Keratinocyte (primary cell): Measurements from ENCODE around the gene ABHD15. TPM values are rescaled to one million over a fixed set of nuclear protein-coding genes. Genes with fewer than 3 reads are reported as not detected.

Experiments
- DNase-seq: peaks from one replicate; pipeline ENCODE4 v3.0.0-alpha.2; 2011; ENCODE audit warnings: low read depth, missing footprints, low spot score
- FAIRE-seq: peaks from 2 replicates; lab custom pipeline; 2011; peaks lifted over from hg19 to GRCh38; lab: Jason Lieb, UNC
- H2AFZ ChIP-seq: 2 replicates; pipeline ENCODE4 v1.6.0; 2012; ENCODE audit warnings: low read length, control low read depth, inconsistent platforms; ENCODE audit not compliant: control insufficient read depth
- H3K27ac ChIP-seq: 2 replicates; pipeline ENCODE4 v1.5.1; 2011; ENCODE audit warnings: low read length; ENCODE audit not compliant: control insufficient read depth, insufficient read depth
- H3K27me3 ChIP-seq: 3 replicates; pipeline ENCODE4 v1.6.0; 2011; ENCODE audit warnings: low read length; ENCODE audit not compliant: control insufficient read depth, insufficient read depth; ENCODE audit errors: extremely low read depth
- H3K36me3 ChIP-seq, 2 experiments: 2 replicates in 1 of 2; 3 replicates in 1 of 2; pipeline ENCODE4 v1.5.1; 2011; ENCODE audit warnings: low read length in 2 of 2, mild to moderate bottlenecking in 1 of 2; ENCODE audit not compliant: control insufficient read depth in 2 of 2, insufficient read depth in 2 of 2; ENCODE audit errors: extremely low read depth in 1 of 2
- H3K4me1 ChIP-seq: 3 replicates; pipeline ENCODE4 v1.5.1; 2011; ENCODE audit warnings: low read length; ENCODE audit not compliant: control insufficient read depth, insufficient read depth; ENCODE audit errors: extremely low read depth
- H3K4me2 ChIP-seq: 3 replicates; pipeline ENCODE4 v1.6.0; 2011; ENCODE audit warnings: low read depth, low read length; ENCODE audit not compliant: control insufficient read depth, insufficient read depth; ENCODE audit errors: extremely low read depth
- H3K4me3 ChIP-seq, 3 experiments: fragments of 200-600 bp in 1 of 3; sonication (generic) in 1 of 3; 2 replicates in 2 of 3; 3 replicates in 1 of 3; pipeline ENCODE4 v1.5.1; 2011 to 2016; ENCODE audit warnings: low read length in 3 of 3, mild to moderate bottlenecking in 3 of 3, control low read depth in 2 of 3, inconsistent platforms in 1 of 3, low read depth in 1 of 3, mixed read lengths in 1 of 3, mixed run types in 1 of 3, moderate library complexity in 1 of 3; ENCODE audit not compliant: control insufficient read depth in 2 of 3, insufficient read depth in 2 of 3; ENCODE audit errors: extremely low read depth in 1 of 3
- H3K79me2 ChIP-seq: 2 replicates; pipeline ENCODE4 v1.6.0; 2012; ENCODE audit warnings: low read length; ENCODE audit not compliant: control insufficient read depth, insufficient read depth
- H3K9ac ChIP-seq: 3 replicates; pipeline ENCODE4 v1.6.0; 2011; ENCODE audit warnings: low read length; ENCODE audit not compliant: control insufficient read depth, insufficient read depth; ENCODE audit errors: extremely low read depth
- H3K9me1 ChIP-seq: 3 replicates; pipeline ENCODE4 v1.6.0; 2011; ENCODE audit warnings: low read length; ENCODE audit not compliant: control insufficient read depth, insufficient read depth; ENCODE audit errors: extremely low read depth
- H3K9me3 ChIP-seq: 2 replicates; pipeline ENCODE4 v1.5.1; 2012; ENCODE audit warnings: low read depth, low read length; ENCODE audit not compliant: control insufficient read depth
- H4K20me1 ChIP-seq: 3 replicates; pipeline ENCODE4 v1.6.0; 2011; ENCODE audit warnings: low read length; ENCODE audit not compliant: control insufficient read depth, insufficient read depth; ENCODE audit errors: extremely low read depth
- CTCF ChIP-seq, 3 experiments: IDR thresholded peaks in 1 of 3; conservative IDR thresholded peaks in 1 of 3; optimal IDR thresholded peaks in 1 of 3; 2 replicates in 2 of 3; 3 replicates in 1 of 3; pipeline versions ENCODE3 to v1.5.1; 2011; ENCODE audit warnings: low read length in 3 of 3, mild to moderate bottlenecking in 3 of 3, moderate library complexity in 2 of 3, control low read depth in 1 of 3, inconsistent platforms in 1 of 3; ENCODE audit not compliant: insufficient read depth in 2 of 3; ENCODE audit errors: extremely low read depth in 1 of 3
- EZH2 ChIP-seq: IDR thresholded peaks from one replicate; pipeline ENCODE4 v1.6.1; 2012; ENCODE audit warnings: inconsistent platforms, mild to moderate bottlenecking, low read length, moderate library complexity
- dilution Hi-C: fragments of 300-500 bp; cut with MboI; formaldehyde crosslinking; loops from one replicate; pipeline ENCODE4 v1.7.0; 2020; ENCODE audit warnings: low sequenced_read_pairs; ENCODE audit not compliant: extremely low pct_ligation_motif_present
- polyA plus RNA-seq, 5 experiments: library from polyadenylated mRNA; depleted of rRNA in 3 of 5; stranded (reverse) in 3 of 5; stranded (forward) in 1 of 5; unstranded in 1 of 5; fragments of >200 nt; gene quantifications; 1 replicate in 1 of 5; 2 replicates in 3 of 5; 3 replicates in 1 of 5; pipeline versions ENCODE4 v1.2.1 to v1.2.3, GENCODE V29; 2011 to 2012; ENCODE audit warnings: missing spikeins in 2 of 5, low read depth in 1 of 5, low replicate concordance in 1 of 5

ABHD15 gene
- polyA plus RNA-seq, 1 donor (not counting 4 experiments of a cell fraction or from before 2014, with no cell fraction given), result 6.2 TPM

GRCh38 chr17:29591737-29592608 lies 25.1 kb upstream of the ABHD15 start:
- peak overlapping the region; percentile 71 for H3K9ac ChIP-seq
- peak overlapping the region in 2 of 3 experiments; percentile 25 to 45 for H3K4me3 ChIP-seq
- peak overlapping the region; percentile 68 for H3K27ac ChIP-seq

GRCh38 chr17:29591146-29591736 lies 24.4 kb upstream of the ABHD15 start:
- Histone ChIP-seq H3K9ac (peak overlapping the region; percentile 71), H4K20me1 (peaks cover 11% of the 10 kb centered on the region), H2AFZ (peak overlapping the region; percentile 11), H3K79me2 (peaks cover 39% of the 10 kb centered on the region), H3K4me3 (peak overlapping the region in 2 of 3 experiments; percentile 25 to 44), H3K27ac (peak overlapping the region; percentile 68), H3K9me1 (peaks cover 4% of the 10 kb centered on the region), H3K27me3 (no peaks in the 10 kb centered on the region), H3K9me3 (no peaks in the 10 kb centered on the region), H3K4me2 (peak overlapping the region; percentile 88), H3K4me1 (peaks cover 66% of the 10 kb centered on the region), H3K36me3 (no peaks in the 10 kb centered on the region)
- FAIRE-seq (no peak), DNase-seq (no peak)
- dilution Hi-C loops, result no loop called here
- TF ChIP-seq CTCF (optimal IDR thresholded peaks at IDR 0.05 in 1 of 3, IDR thresholded peaks at IDR 0.05 in 1 of 3, conservative IDR thresholded peaks at IDR 0.05 in 1 of 3; ENCODE audit: extremely low read depth in 1 of 3, insufficient read depth in 2 of 3, low read length in 3 of 3), result no peak
- no peak for TF ChIP-seq EZH2

More at GRCh38 chr17:29591737-29592608, 25.1 kb upstream of the ABHD15 start:
- no peaks in the 10 kb centered on the region for H3K36me3 ChIP-seq
- H3K79me2 ChIP-seq, result peaks cover 39% of the 10 kb centered on the region
- DNase-seq (no peak), FAIRE-seq (no peak)
- H2AFZ ChIP-seq, result peak overlapping the region; percentile 11
- no peaks in the 10 kb centered on the region for H3K9me1 ChIP-seq
- peaks cover 7% of the 10 kb centered on the region for H4K20me1 ChIP-seq
- dilution Hi-C loops, result no loop called here
- H3K4me2 ChIP-seq, result peak overlapping the region; percentile 88
- TF ChIP-seq EZH2 (no peak), CTCF (optimal IDR thresholded peaks at IDR 0.05 in 1 of 3, IDR thresholded peaks at IDR 0.05 in 1 of 3, conservative IDR thresholded peaks at IDR 0.05 in 1 of 3; ENCODE audit: extremely low read depth in 1 of 3, insufficient read depth in 2 of 3, low read length in 3 of 3) (peak; percentile 81 to 97 (median 94))
- no peaks in the 10 kb centered on the region for H3K9me3 ChIP-seq
- peaks cover 60% of the 10 kb centered on the region for H3K4me1 ChIP-seq
- H3K27me3 ChIP-seq, result no peaks in the 10 kb centered on the region
